ENCODE measurements around the gene PLEKHA1.

The PLEKHA1 gene

GRCh38 chr10:122374237-122374858 is at the start of gene PLEKHA1:
PLEKHA1 (plus strand) TSS chr10:122374708; CDS start chr10:122393201, 18,493 bp downstream.
- Histone ChIP-seq H3K36me3 (replicated peaks) (no peaks in the 10 kb centered on the region; the same call in 1 of the 2 replicates), H3K27me3 (ENCODE audit: low read depth) (no peaks in the 10 kb centered on the region), H3K4me1 (peaks cover 5% of the 10 kb centered on the region), H3K9me3 (no peaks in the 10 kb centered on the region), H3K4me3 (peak within 1 kb of the TSS; percentile 63)
- in situ Hi-C loops (cut with MboI; ENCODE audit: low sequenced_read_pairs), result no loop called here
- peak; percentile 81 to 92 for DNase-seq (ENCODE audit: low spot score in 2 of 2)

GRCh38 chr10:122325235-122325634 is 49.3 kb upstream of the PLEKHA1 start:
- Histone ChIP-seq H3K4me3 (no peak overlapping the region), H3K9me3 (no peaks in the 10 kb centered on the region), H3K36me3 (replicated peaks) (no peaks in the 10 kb centered on the region), H3K27me3 (ENCODE audit: low read depth) (no peaks in the 10 kb centered on the region), H3K4me1 (no peaks in the 10 kb centered on the region)
- DNase-seq (ENCODE audit: low spot score in 2 of 2), result no peak
- in situ Hi-C loops (cut with MboI; ENCODE audit: low sequenced_read_pairs), result no loop called here

GRCh38 chr10:122326385-122326784 is 48.1 kb upstream of the PLEKHA1 start:
- H3K4me1 ChIP-seq, result no peaks in the 10 kb centered on the region
- H3K9me3 ChIP-seq, result no peaks in the 10 kb centered on the region
- H3K27me3 ChIP-seq (ENCODE audit: low read depth), result no peaks in the 10 kb centered on the region
- in situ Hi-C loops (cut with MboI; ENCODE audit: low sequenced_read_pairs), result no loop called here
- DNase-seq (ENCODE audit: low spot score in 2 of 2), result no peak
- H3K36me3 ChIP-seq (replicated peaks), result no peaks in the 10 kb centered on the region
- H3K4me3 ChIP-seq, result no peak overlapping the region

- H3K9me3 ChIP-seq, result no peaks in the 10 kb centered on the region
- H3K36me3 ChIP-seq (replicated peaks), result no peaks in the 10 kb centered on the region
- no peak overlapping the region for H3K4me3 ChIP-seq
- in situ Hi-C loops (cut with MboI; ENCODE audit: low sequenced_read_pairs), result no loop called here
- no peak for DNase-seq (ENCODE audit: low spot score in 2 of 2)
- H3K27me3 ChIP-seq (ENCODE audit: low read depth), result 0 out of 2 replicates have a peak, but pooled peaks cover 3% of the 10 kb centered on the region
- no peaks in the 10 kb centered on the region for H3K4me1 ChIP-seq
These were observed 47.7 kb upstream of the PLEKHA1 start for GRCh38 chr10:122326806-122327205.

GRCh38 chr10:122327237-122328206 is 47.0 kb upstream of the PLEKHA1 start:
- Histone ChIP-seq H3K9me3 (no peaks in the 10 kb centered on the region), H3K36me3 (replicated peaks) (no peaks in the 10 kb centered on the region), H3K4me1 (no peaks in the 10 kb centered on the region), H3K27me3 (ENCODE audit: low read depth) (0 out of 2 replicates have a peak, but pooled peaks cover 3% of the 10 kb centered on the region), H3K4me3 (no peak overlapping the region)
- no peak for DNase-seq (ENCODE audit: low spot score in 2 of 2)
- in situ Hi-C loops (cut with MboI; ENCODE audit: low sequenced_read_pairs), result no loop called here

- Histone ChIP-seq H3K4me3 (no peak overlapping the region), H3K36me3 (replicated peaks) (no peaks in the 10 kb centered on the region), H3K27me3 (ENCODE audit: low read depth) (0 out of 2 replicates have a peak, but pooled peaks cover 3% of the 10 kb centered on the region), H3K9me3 (no peaks in the 10 kb centered on the region), H3K4me1 (no peaks in the 10 kb centered on the region)
- in situ Hi-C loops (cut with MboI; ENCODE audit: low sequenced_read_pairs), result no loop called here
- no peak for DNase-seq (ENCODE audit: low spot score in 2 of 2)
These were observed 45.8 kb upstream of the PLEKHA1 start for GRCh38 chr10:122328676-122329075.

- Histone ChIP-seq H3K4me1 (no peaks in the 10 kb centered on the region), H3K4me3 (no peak overlapping the region), H3K36me3 (replicated peaks) (no peaks in the 10 kb centered on the region), H3K9me3 (no peaks in the 10 kb centered on the region), H3K27me3 (ENCODE audit: low read depth) (0 out of 2 replicates have a peak, but pooled peaks cover 3% of the 10 kb centered on the region)
- in situ Hi-C loops (cut with MboI; ENCODE audit: low sequenced_read_pairs), result no loop called here
- no peak for DNase-seq (ENCODE audit: low spot score in 2 of 2)
These were observed 45.1 kb upstream of the PLEKHA1 start for GRCh38 chr10:122329416-122329815.

- no peak for DNase-seq (ENCODE audit: low spot score in 2 of 2)
- H3K9me3 ChIP-seq, result no peaks in the 10 kb centered on the region
- in situ Hi-C loops (cut with MboI; ENCODE audit: low sequenced_read_pairs), result no loop called here
- H3K4me3 ChIP-seq, result no peak overlapping the region
- H3K4me1 ChIP-seq, result no peaks in the 10 kb centered on the region
- no peaks in the 10 kb centered on the region for H3K36me3 ChIP-seq (replicated peaks)
- 0 out of 2 replicates have a peak, but pooled peaks cover 3% of the 10 kb centered on the region for H3K27me3 ChIP-seq (ENCODE audit: low read depth)
These were observed 43.4 kb upstream of the PLEKHA1 start for GRCh38 chr10:122331100-122331499.

- Histone ChIP-seq H3K36me3 (replicated peaks) (no peaks in the 10 kb centered on the region), H3K27me3 (ENCODE audit: low read depth) (0 out of 2 replicates have a peak, but pooled peaks cover 3% of the 10 kb centered on the region), H3K4me3 (no peak overlapping the region), H3K9me3 (no peaks in the 10 kb centered on the region), H3K4me1 (no peaks in the 10 kb centered on the region)
- in situ Hi-C loops (cut with MboI; ENCODE audit: low sequenced_read_pairs), result no loop called here
- no peak for DNase-seq (ENCODE audit: low spot score in 2 of 2)
These were observed 42.7 kb upstream of the PLEKHA1 start for GRCh38 chr10:122331615-122332446.

- Histone ChIP-seq H3K4me3 (no peak overlapping the region), H3K9me3 (no peaks in the 10 kb centered on the region)
- in situ Hi-C loops (cut with MboI; ENCODE audit: low sequenced_read_pairs), result no loop called here
These were observed 41.5 kb upstream of the PLEKHA1 start for GRCh38 chr10:122333037-122333436.

GRCh38 chr10:122336332-122336731 is 38.2 kb upstream of the PLEKHA1 start:
- Histone ChIP-seq H3K4me1 (no peaks in the 10 kb centered on the region), H3K9me3 (no peaks in the 10 kb centered on the region), H3K4me3 (no peak overlapping the region), H3K36me3 (replicated peaks) (no peaks in the 10 kb centered on the region), H3K27me3 (ENCODE audit: low read depth) (0 out of 2 replicates have a peak, but pooled peaks cover 3% of the 10 kb centered on the region)
- no peak for DNase-seq (ENCODE audit: low spot score in 2 of 2)
- in situ Hi-C loops (cut with MboI; ENCODE audit: low sequenced_read_pairs), result no loop called here

More at GRCh38 chr10:122333037-122333436, 41.5 kb upstream of the PLEKHA1 start:
- no peak for DNase-seq (ENCODE audit: low spot score in 2 of 2)
- H3K4me1 ChIP-seq, result no peaks in the 10 kb centered on the region
- 0 out of 2 replicates have a peak, but pooled peaks cover 3% of the 10 kb centered on the region for H3K27me3 ChIP-seq (ENCODE audit: low read depth)
- H3K36me3 ChIP-seq (replicated peaks), result no peaks in the 10 kb centered on the region

- Histone ChIP-seq H3K9me3 (no peaks in the 10 kb centered on the region), H3K27me3 (ENCODE audit: low read depth) (no peaks in the 10 kb centered on the region), H3K4me1 (no peaks in the 10 kb centered on the region), H3K36me3 (replicated peaks) (no peaks in the 10 kb centered on the region), H3K4me3 (no peak overlapping the region)
- DNase-seq (ENCODE audit: low spot score in 2 of 2), result no peak
- in situ Hi-C loops (cut with MboI; ENCODE audit: low sequenced_read_pairs), result no loop called here
These were observed 37.5 kb upstream of the PLEKHA1 start for GRCh38 chr10:122336961-122337360.

Data from HAP-1 (cell line).